GM19372 (cell line): Measurements from ENCODE around the gene CFAP141.
"Not testable (repeated sequence)": the region's sequence is repeated elsewhere in the genome, so short reads cannot be mapped to it uniquely, and the experiment has no call there.

Experiments used
- ATAC-seq: cut with Tn5 transposase; IDR thresholded peaks from one replicate; pipeline ENCODE4 v1.9.1; 2021; ENCODE audit warnings: mild to moderate bottlenecking, low read depth, moderate library complexity; ENCODE audit not compliant: unreplicated experiment

The CFAP141 gene

DNA sequence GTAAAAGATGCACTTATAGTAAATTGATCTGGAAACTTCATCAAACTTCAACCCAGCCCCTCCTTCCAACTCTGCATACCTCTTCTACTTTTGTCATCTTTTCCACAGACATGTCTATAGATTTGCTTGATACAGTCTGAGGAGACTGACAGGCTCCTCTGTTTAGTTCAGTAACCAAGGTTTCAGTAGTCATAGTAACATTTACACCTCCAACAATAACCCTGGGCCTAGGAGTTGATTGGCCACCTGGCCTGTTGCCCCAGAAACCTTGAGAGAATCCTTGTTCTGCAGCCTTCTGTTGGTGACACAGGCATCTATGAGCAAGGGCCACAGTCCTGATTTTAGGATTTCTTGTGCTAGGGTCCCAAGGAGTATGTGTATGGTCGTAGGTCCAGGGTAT, at the start of gene CFAP141:
CFAP141 (minus strand) TSS at position 138 of the 400 bp plus-strand sequence; CDS start at position 112, 26 bp downstream.
- no peak for ATAC-seq

DNA sequence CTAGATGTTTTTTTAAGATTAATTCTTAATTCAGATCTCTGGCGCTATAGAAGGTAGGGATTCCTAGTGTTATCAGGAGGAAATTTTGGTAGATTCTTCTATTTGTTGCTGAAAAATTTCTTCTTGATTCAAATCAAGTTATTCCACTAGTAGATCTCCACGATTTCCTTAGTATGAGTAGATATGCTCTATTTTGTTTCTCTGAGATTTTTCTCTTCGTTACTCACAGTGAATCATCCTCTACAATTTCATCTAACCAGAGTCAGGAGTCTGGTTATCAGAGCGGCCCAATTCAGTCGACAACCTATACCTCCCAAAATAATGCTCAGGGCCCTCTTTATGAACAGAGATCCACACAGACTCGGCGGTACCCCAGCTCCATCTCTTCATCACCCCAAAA, 47.5 kb upstream of the CFAP141 start:
- no peak for ATAC-seq

- no peak for ATAC-seq
Observed at GRCh38 chr1:154241703-154242351, 35.7 kb upstream of the CFAP141 start.

- no peak for ATAC-seq
Observed at GRCh38 chr1:154240294-154240833, 34.2 kb upstream of the CFAP141 start.

DNA sequence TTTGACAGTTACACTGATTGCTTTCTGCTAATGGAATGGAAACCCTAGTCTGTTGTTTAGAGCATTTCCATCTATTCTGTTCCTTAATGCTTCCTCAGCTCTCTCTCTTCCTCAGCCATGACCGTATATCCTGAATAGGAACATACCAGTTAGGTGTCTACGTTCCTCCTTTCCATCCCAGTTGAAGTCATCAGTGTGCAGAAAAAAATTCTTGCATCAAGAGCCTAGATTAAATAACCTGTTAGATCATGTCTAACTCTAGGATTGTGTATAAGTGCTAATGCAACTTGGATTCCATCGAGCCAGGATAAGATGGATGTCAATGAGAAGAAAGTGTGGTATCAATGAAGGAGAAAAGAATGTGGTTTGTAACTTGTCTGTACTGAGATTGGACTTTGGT, 33.4 kb upstream of the CFAP141 start:
- no peak for ATAC-seq

GRCh38 chr1:154237880-154238506, 31.9 kb upstream of the CFAP141 start:
- no peak for ATAC-seq

DNA sequence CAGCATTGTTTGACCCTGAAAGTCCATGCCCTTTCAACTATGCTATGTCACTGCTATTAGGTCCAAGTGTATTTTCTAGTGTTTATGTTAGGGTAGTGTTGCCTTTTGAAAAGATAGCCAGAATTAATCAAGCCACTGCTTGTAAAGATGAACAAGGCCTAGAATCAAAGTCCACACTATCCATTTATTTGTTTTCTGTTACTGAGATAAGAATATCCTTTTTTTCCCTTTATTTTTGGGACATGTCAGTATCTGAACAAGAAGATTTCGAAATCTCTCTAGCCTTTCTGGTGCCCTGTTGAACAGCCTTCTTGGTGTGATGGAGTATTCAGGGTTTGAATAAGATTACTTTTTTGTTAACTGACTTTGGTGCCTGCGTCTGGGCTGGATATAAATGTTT, 31.3 kb upstream of the CFAP141 start:
- no peak for ATAC-seq

DNA sequence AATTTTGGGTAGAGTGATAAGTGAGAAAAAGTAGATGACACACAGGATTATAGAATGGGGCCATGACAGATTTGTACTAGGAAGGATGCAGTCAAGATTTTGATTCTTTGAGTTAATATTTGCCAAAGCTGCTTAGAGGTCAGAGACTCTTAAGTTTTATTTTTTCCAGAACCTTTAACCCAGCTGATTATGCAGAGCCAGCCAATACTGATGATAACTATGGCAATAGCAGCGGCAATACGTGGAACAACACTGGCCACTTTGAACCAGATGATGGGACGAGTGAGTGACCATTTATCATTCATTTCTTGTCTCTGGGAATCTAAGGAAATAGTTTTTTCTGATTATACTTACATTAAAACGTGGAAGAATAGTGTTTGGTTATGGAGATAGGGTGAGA, 30.7 kb upstream of the CFAP141 start:
- no peak for ATAC-seq

DNA sequence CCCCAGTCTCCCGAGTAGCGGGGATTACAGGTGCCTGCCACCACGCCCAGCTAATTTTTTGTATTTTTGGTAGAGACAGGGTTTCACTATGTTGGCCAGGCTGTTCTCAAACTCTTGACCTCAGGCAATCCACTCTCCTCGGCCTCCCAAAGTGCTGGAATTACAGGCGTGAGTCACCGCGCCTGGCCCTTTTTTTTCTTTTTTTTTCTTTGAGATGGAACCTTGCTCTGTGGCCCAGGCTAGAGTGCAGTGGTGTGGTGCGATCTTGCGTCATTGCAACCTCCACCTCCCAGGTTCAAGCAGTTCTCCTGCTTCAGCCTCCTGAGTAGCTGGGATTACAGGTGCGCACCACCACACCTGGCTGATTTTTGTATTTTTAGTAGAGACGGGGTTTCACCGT, 27.0 kb upstream of the CFAP141 start:
- not testable (repeated sequence) for ATAC-seq

- not testable (repeated sequence) for ATAC-seq
Observed at GRCh38 chr1:154231112-154231511, 25.0 kb upstream of the CFAP141 start.

GRCh38 chr1:154225370-154225769, 19.2 kb upstream of the CFAP141 start:
- no peak for ATAC-seq

- ATAC-seq = no peak
Observed at GRCh38 chr1:154223621-154224020, 17.5 kb upstream of the CFAP141 start.

- no peak for ATAC-seq
Observed at GRCh38 chr1:154222918-154223317, 16.8 kb upstream of the CFAP141 start.

GRCh38 chr1:154222518-154222917, 16.4 kb upstream of the CFAP141 start:
- no peak for ATAC-seq

- ATAC-seq = peak; percentile 6
Observed at GRCh38 chr1:154221278-154222001, 15.3 kb upstream of the CFAP141 start.

GRCh38 chr1:154220970-154221277, 14.8 kb upstream of the CFAP141 start:
- ATAC-seq = no peak

DNA sequence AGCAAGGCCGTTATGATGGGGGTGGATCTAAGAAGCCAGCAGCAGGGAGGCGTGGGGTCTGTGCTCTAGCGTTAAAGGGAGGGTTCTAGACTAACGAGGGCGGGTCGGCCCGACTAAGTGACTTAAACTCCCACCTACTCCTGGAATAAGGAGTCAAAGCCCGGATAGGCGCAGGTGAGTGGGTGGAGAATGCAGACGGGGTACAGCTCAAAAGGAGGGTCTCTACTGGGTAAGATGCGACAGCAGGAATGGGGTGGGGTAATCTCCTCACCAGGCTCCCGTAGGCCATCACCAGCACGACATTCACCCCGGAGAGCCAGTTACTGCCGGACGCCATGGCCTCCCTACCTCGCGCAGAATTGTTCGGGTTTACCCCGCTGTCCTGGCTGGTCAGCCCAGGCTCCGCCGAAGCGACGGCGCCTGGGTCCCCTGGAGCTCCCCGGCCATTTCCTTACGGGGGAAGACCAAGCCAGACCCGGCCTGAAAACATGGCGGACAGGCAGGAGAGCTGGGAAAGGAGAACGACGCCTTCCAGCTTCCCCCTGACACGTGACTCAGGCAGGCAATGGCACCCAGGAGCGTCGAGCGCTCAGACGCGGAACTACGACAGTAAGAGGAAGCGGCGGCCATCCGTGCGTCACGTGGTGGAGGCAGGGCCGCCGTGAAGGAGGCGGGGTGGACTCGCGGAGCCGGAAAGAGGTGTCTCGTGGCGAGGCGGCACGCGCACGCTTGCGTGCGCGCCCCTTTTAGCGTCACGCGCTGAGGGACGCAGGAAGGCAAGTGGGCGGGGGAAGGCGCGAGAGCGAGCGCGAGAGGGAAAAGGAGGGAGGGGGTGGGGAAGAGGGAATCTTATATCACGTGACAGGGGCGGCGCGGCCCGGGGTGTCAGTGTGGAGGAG, 14.2 kb upstream of the CFAP141 start, which contains the start of gene UBAP2L:
UBAP2L (plus strand) TSS at position 885 of the 899 bp plus-strand sequence. CDS start 4,169 bp downstream, outside the sequence.
- peak; percentile 95 for ATAC-seq

GRCh38 chr1:154219541-154219940, 13.4 kb upstream of the CFAP141 start:
- ATAC-seq = no peak

DNA sequence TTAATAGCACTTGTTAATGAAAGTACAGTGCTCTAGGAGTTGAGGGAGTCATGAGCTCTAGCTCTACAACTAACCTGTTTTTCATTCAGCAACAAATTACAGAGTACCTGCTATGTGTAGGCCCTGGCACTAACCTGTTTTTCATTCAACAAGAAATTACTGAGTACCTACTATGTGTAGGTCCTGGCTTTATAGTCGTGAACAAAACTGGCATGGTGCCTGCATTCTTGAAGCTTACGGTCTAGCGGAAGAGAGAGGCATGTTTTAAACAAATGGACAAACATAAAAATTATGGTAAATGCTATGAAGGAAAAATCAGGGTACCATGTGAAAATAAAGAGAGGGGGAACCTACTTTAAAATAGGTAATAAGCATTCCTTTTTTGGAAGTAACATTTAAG, 12.4 kb upstream of the CFAP141 start:
- ATAC-seq = no peak

DNA sequence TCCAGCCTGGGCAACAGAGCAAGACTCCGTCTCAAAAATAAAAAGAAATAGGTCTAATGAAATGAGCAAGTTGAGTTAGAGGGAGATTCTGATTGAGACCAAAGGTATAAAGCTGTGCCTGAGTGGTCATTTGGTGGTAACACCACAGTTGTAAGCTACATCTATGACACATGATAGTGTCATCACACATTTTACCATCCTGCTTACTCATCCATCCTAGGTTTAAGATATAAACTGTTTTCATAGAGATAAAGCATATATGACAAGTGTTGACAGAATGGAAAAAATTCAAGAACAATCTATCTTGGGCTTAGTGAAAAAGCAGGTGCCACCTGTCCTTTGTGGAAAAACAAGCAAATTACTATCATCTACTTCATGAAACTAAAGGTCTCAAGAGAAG, 7.1 kb upstream of the CFAP141 start:
- ATAC-seq = no peak
